ENCODE data around the gene SAP30L. TPM values are rescaled to one million over a fixed set of nuclear protein-coding genes. Genes with fewer than 3 reads are reported as not detected.

The SAP30L gene
- total and polyA plus RNA-seq, 2 of the 4 experiments (the other 2 are of a cell fraction): 9.7 to 17.6 TPM

GRCh38 chr5:154403234-154403633 is 42.6 kb upstream of the SAP30L start:
- no peak overlapping the region for H3K27ac ChIP-seq (ENCODE audit: insufficient read depth, low read length)
- H2BK120ac ChIP-seq (ENCODE audit: low read depth, low read length): no peak overlapping the region
- H3K4ac ChIP-seq (ENCODE audit: low read depth, low read length): no peak overlapping the region
- H4K20me1 ChIP-seq (ENCODE audit: insufficient read depth, low read length): no peaks in the 10 kb centered on the region
- H2BK15ac ChIP-seq (ENCODE audit: low read depth, low read length): no peak overlapping the region
- POLR2A ChIA-PET (ENCODE audit: unreplicated experiment): interaction anchor here (1.3 kb wide), 1 partner anchor 214 kb away, joined by 3 read pairs; no protein-coding TSS in a partner anchor
- peak; percentile 32 for DNase-seq
- H3K4me3 ChIP-seq (ENCODE audit: insufficient read depth, low read depth, low read length): no peak overlapping the region
- H3K9me1 ChIP-seq (ENCODE audit: insufficient read depth, low read length): 0 out of 2 replicates have a peak, but pooled peaks cover 5% of the 10 kb centered on the region
- no peak overlapping the region for H3K18ac ChIP-seq (ENCODE audit: low read depth, low read length)
- dilution Hi-C loops (cut with HindIII; ENCODE audit: low sequenced_read_pairs, unreplicated experiment): no loop called here
- no TSS peak for BruUV-seq (replicated peaks)
- no peak overlapping the region for H2AK5ac ChIP-seq (ENCODE audit: low read depth, low read length)
- no peak overlapping the region for H2BK5ac ChIP-seq (ENCODE audit: low read depth, low read length, poor library complexity, severe bottlenecking)
- no peak overlapping the region for H3K9ac ChIP-seq (ENCODE audit: low read depth, low read length)
- no peak overlapping the region for H4K8ac ChIP-seq (ENCODE audit: low read depth in 2 of 2, low read length in 2 of 2)
- intact Hi-C loops (cut with micrococcal nuclease): no loop called here
- no peaks in the 10 kb centered on the region for H3K36me3 ChIP-seq (ENCODE audit: control insufficient read depth, insufficient read depth, low read length)
- CTCF ChIA-PET: interaction anchor here (3.1 kb wide), 1 partner anchor 206 kb away, joined by 26 read pairs; no protein-coding TSS in a partner anchor
- H3K27me3 ChIP-seq (ENCODE audit: control insufficient read depth, insufficient read depth, low read length): no peaks in the 10 kb centered on the region
- H2BK20ac ChIP-seq (ENCODE audit: low read depth, low read length): no peak overlapping the region
- no peak overlapping the region for H3K14ac ChIP-seq (replicated peaks; ENCODE audit: low read depth, low read length)
- H3K23ac ChIP-seq (ENCODE audit: low read depth, low read length): no peak overlapping the region
- peaks cover 0 to 7% of the 10 kb centered on the region in 2 experiments; a peak in 2 of 4 replicates for H3K79me1 ChIP-seq (ENCODE audit: low read depth in 1 of 2, low read length in 2 of 2)
- 100% methylated on average over 2 of the region's 4 CpGs; no CpG with 5 or more reads in 1 of the 2 experiments for WGBS, 2 experiments (ENCODE audit: extremely low coverage in 2 of 2, insufficient read length in 1 of 2)
- no peak overlapping the region for H2AK9ac ChIP-seq (replicated peaks; ENCODE audit: low read depth, low read length, poor library complexity)
- no peak overlapping the region for H3K56ac ChIP-seq (ENCODE audit: extremely low read depth, insufficient read depth, low read length)
- H4K5ac ChIP-seq (ENCODE audit: low read depth, low read length): no peak overlapping the region
- H3K9me3 ChIP-seq (ENCODE audit: control insufficient read depth, insufficient read depth, low read length): no peaks in the 10 kb centered on the region
- no peak overlapping the region for H3K4me2 ChIP-seq (ENCODE audit: low read depth, low read length)
- TF ChIP-seq CHD1 (IDR thresholded peaks at IDR 0.05; ENCODE audit: low read depth, low read length) (no peak), NFE2L2 (IDR thresholded peaks at IDR 0.05; ENCODE audit: low read depth, low read length) (no peak), ELK1 (IDR thresholded peaks at IDR 0.05; ENCODE audit: borderline replicate concordance, low read depth, low read length) (no peak), FOS (IDR thresholded peaks at IDR 0.05; ENCODE audit: low read depth, low read length) (no peak), BHLHE40 (IDR thresholded peaks at IDR 0.05; ENCODE audit: low read depth, low read length) (no peak), MXI1 (IDR thresholded peaks at IDR 0.05; ENCODE audit: borderline replicate concordance, low read depth, low read length) (no peak), RCOR1 (IDR thresholded peaks at IDR 0.05; ENCODE audit: insufficient replicate concordance, low read length) (no peak), MAZ (IDR thresholded peaks at IDR 0.05; ENCODE audit: borderline replicate concordance, low read depth, low read length) (no peak), RFX5 (IDR thresholded peaks at IDR 0.05; ENCODE audit: low read depth, low read length) (no peak), CEBPB (IDR thresholded peaks at IDR 0.05; ENCODE audit: low read depth, low read length) (no peak), POLR2A (IDR thresholded peaks at IDR 0.05; ENCODE audit: low read depth, low read length) (no peak), SMC3 (IDR thresholded peaks at IDR 0.05; ENCODE audit: low read depth, low read length) (no peak), RAD21 (IDR thresholded peaks at IDR 0.05; ENCODE audit: low read length) (no peak), CTCF (conservative IDR thresholded peaks at IDR 0.05; ENCODE audit: low read depth, low read length) (no peak), USF2 (IDR thresholded peaks at IDR 0.05; ENCODE audit: low read depth, low read length) (no peak), MAFK (IDR thresholded peaks at IDR 0.05; ENCODE audit: low read depth, low read length) (no peak)
- H3K4me1 ChIP-seq (ENCODE audit: control insufficient read depth, insufficient read depth, low read length): peaks cover 3% of the 10 kb centered on the region; the same call in 1 of the 2 replicates
- no peak for ATAC-seq (ENCODE audit: low read depth)
- no peak overlapping the region for H4K91ac ChIP-seq (ENCODE audit: insufficient read depth, low read depth, low read length)
- no peak overlapping the region for H2AFZ ChIP-seq (replicated peaks; ENCODE audit: low read length, poor library complexity)
- in situ Hi-C loops (cut with MboI; ENCODE audit: low sequenced_read_pairs): no loop called here

All from IMR-90 (cell line).